Neural progenitor cell (in vitro differentiated cells): ENCODE results near the gene ATAT1. TPM values are rescaled to one million over a fixed set of nuclear protein-coding genes. Genes with fewer than 3 reads are reported as not detected.
"Not testable (repeated sequence)": the region's sequence is repeated elsewhere in the genome, so short reads cannot be mapped to it uniquely, and the experiment has no call there.

Experiments used
- DNase-seq: peaks from one replicate; pipeline ENCODE4 v3.0.0-alpha.2; 2016; ENCODE audit warnings: low spot score
- H2AFZ ChIP-seq: fragments of 200-600 bp; sonication (generic); replicated peaks from 2 replicates; pipeline ENCODE4 v1.6.1; 2016; ENCODE audit warnings: antibody characterized with exemption
- H3F3A ChIP-seq: fragments of 200-600 bp; sonication (generic); 2 replicates; pipeline ENCODE4 v1.6.1; 2016; ENCODE audit warnings: antibody characterized with exemption, low read depth
- H3K27ac ChIP-seq: fragments of 200-600 bp; sonication (generic); 2 replicates; pipeline ENCODE4 v1.5.1; 2016; ENCODE audit warnings: mild to moderate bottlenecking
- H3K27me3 ChIP-seq: fragments of 200-600 bp; sonication (generic); 2 replicates; pipeline ENCODE4 v1.6.1; 2016; ENCODE audit warnings: mild to moderate bottlenecking, moderate library complexity
- H3K36me3 ChIP-seq: fragments of 200-600 bp; sonication (generic); 2 replicates; pipeline ENCODE4 v1.5.1; 2016
- H3K4me1 ChIP-seq: fragments of 200-600 bp; sonication (generic); 2 replicates; pipeline ENCODE4 v1.6.1; 2016; ENCODE audit warnings: mixed run types
- H3K4me2 ChIP-seq: fragments of 200-600 bp; sonication (generic); 2 replicates; pipeline ENCODE4 v1.6.1; 2016
- H3K4me3 ChIP-seq: fragments of 200-600 bp; sonication (generic); 2 replicates; pipeline ENCODE4 v1.5.1; 2016
- H3K79me2 ChIP-seq: fragments of 200-600 bp; sonication (generic); 2 replicates; pipeline ENCODE4 v1.6.1; 2016; ENCODE audit warnings: low read depth
- H3K9ac ChIP-seq: fragments of 200-600 bp; sonication (generic); 2 replicates; pipeline ENCODE4 v1.6.1; 2016
- H3K9me3 ChIP-seq: fragments of 200-600 bp; sonication (generic); 2 replicates; pipeline ENCODE4 v1.5.1; 2016; ENCODE audit warnings: low read depth
- H4K20me1 ChIP-seq: fragments of 200-600 bp; sonication (generic); 2 replicates; pipeline ENCODE4 v1.6.1; 2016; ENCODE audit warnings: low read depth
- H3K27ac Mint-ChIP-seq: 3 replicates; pipeline ENCODE4 v1.8.0; 2021; ENCODE audit warnings: mixed read lengths
- H3K27me3 Mint-ChIP-seq: 2 replicates; pipeline ENCODE4 v1.8.0; 2022; ENCODE audit warnings: low read depth, mild to moderate bottlenecking, inconsistent platforms, moderate library complexity, mixed read lengths; ENCODE audit not compliant: insufficient read depth
- H3K36me3 Mint-ChIP-seq: 3 replicates; pipeline ENCODE4 v1.8.0; 2021; ENCODE audit warnings: mixed read lengths
- H3K4me1 Mint-ChIP-seq: 3 replicates; pipeline ENCODE4 v1.8.0; 2021; ENCODE audit warnings: mixed read lengths
- H3K4me3 Mint-ChIP-seq: 3 replicates; pipeline ENCODE4 v1.8.0; 2021; ENCODE audit warnings: mild to moderate bottlenecking, moderate library complexity, mixed read lengths
- H3K9me3 Mint-ChIP-seq: 3 replicates; pipeline ENCODE4 v1.8.0; 2020; ENCODE audit warnings: mixed read lengths
- CTCF ChIP-seq: fragments of 200-600 bp; sonication (generic); IDR thresholded peaks from 2 replicates; pipeline ENCODE4 v1.5.1; 2017; ENCODE audit warnings: antibody characterized with exemption, mild to moderate bottlenecking
- EZH2 ChIP-seq: fragments of 200-600 bp; sonication (generic); IDR thresholded peaks from 2 replicates; pipeline ENCODE4 v1.6.1; 2017; ENCODE audit warnings: antibody characterized with exemption, mild to moderate bottlenecking, moderate library complexity
- EZH2phosphoT487 ChIP-seq: fragments of 200-600 bp; sonication (generic); IDR thresholded peaks from 2 replicates; pipeline ENCODE4 v1.6.1; 2017; ENCODE audit warnings: antibody characterized with exemption
- total RNA-seq: library from RNA; depleted of rRNA; stranded (reverse); fragments of >200 nt; gene quantifications from 2 replicates; pipeline ENCODE4 v1.2.3, GENCODE V29; 2015; ENCODE audit warnings: low replicate concordance

Gene ATAT1
- total RNA-seq, 1 donor from 2014 or later: 17.9 TPM

- Histone ChIP-seq H4K20me1 (no peaks in the 10 kb centered on the region), H3K4me2 (no peak overlapping the region), H3K9me3 (no peaks in the 10 kb centered on the region), H3K27me3 (no peaks in the 10 kb centered on the region), H3F3A (no peaks in the 10 kb centered on the region), H3K79me2 (no peaks in the 10 kb centered on the region), H3K4me3 (no peak overlapping the region), H2AFZ (no peak overlapping the region), H3K36me3 (no peaks in the 10 kb centered on the region), H3K27ac (no peak overlapping the region), H3K9ac (no peak overlapping the region), H3K4me1 (no peaks in the 10 kb centered on the region)
- H3K4me1 Mint-ChIP-seq: no peaks in the 10 kb centered on the region
- H3K36me3 Mint-ChIP-seq: peaks cover 30% of the 10 kb centered on the region
- no peaks in the 10 kb centered on the region for H3K9me3 Mint-ChIP-seq
- no peak overlapping the region for H3K4me3 Mint-ChIP-seq
- no peak for DNase-seq
- H3K27ac Mint-ChIP-seq: no peak overlapping the region
- TF ChIP-seq EZH2phosphoT487 (no peak), CTCF (no peak), EZH2 (no peak)
- peaks cover 3% of the 10 kb centered on the region for H3K27me3 Mint-ChIP-seq
These were observed 29.8 kb downstream of the ATAT1 start for GRCh38 chr6:30656513-30656912.

GRCh38 chr6:30657454-30657853 lies 30.8 kb downstream of the ATAT1 start:
- Mint-ChIP-seq H3K4me3 (no peak overlapping the region), H3K4me1 (no peaks in the 10 kb centered on the region), H3K36me3 (peaks cover 32% of the 10 kb centered on the region), H3K27ac (no peak overlapping the region), H3K27me3 (peaks cover 6% of the 10 kb centered on the region), H3K9me3 (no peaks in the 10 kb centered on the region)
- Histone ChIP-seq H3K27me3 (no peaks in the 10 kb centered on the region), H3K9me3 (no peaks in the 10 kb centered on the region), H3K36me3 (no peaks in the 10 kb centered on the region), H3K9ac (no peak overlapping the region), H3K27ac (no peak overlapping the region), H3K4me1 (no peaks in the 10 kb centered on the region), H3K79me2 (no peaks in the 10 kb centered on the region), H3K4me2 (no peak overlapping the region), H2AFZ (no peak overlapping the region), H3K4me3 (no peak overlapping the region), H3F3A (no peaks in the 10 kb centered on the region), H4K20me1 (no peaks in the 10 kb centered on the region)
- no peak for DNase-seq
- TF ChIP-seq CTCF: no peak

- H2AFZ ChIP-seq, H3K36me3 ChIP-seq, H4K20me1 ChIP-seq, H3K27ac Mint-ChIP-seq, H3K4me1 ChIP-seq, H3K27ac ChIP-seq, DNase-seq, H3K4me3 ChIP-seq, H3K4me3 Mint-ChIP-seq, H3K79me2 ChIP-seq, H3K9ac ChIP-seq, H3K27me3 Mint-ChIP-seq, H3K9me3 ChIP-seq, H3K4me2 ChIP-seq, H3F3A ChIP-seq, H3K4me1 Mint-ChIP-seq, H3K9me3 Mint-ChIP-seq, H3K27me3 ChIP-seq: not testable (repeated sequence)
- H3K36me3 Mint-ChIP-seq: peaks cover 32% of the 10 kb centered on the region
These were observed 31.2 kb downstream of the ATAT1 start for GRCh38 chr6:30657922-30658321.

- H4K20me1 ChIP-seq: no peaks in the 10 kb centered on the region
- H3K4me1 ChIP-seq: no peaks in the 10 kb centered on the region
- TF ChIP-seq EZH2 (no peak), CTCF (no peak), EZH2phosphoT487 (no peak)
- Mint-ChIP-seq H3K27ac (no peak overlapping the region), H3K36me3 (peaks cover 19% of the 10 kb centered on the region), H3K27me3 (peaks cover 6% of the 10 kb centered on the region), H3K4me1 (no peaks in the 10 kb centered on the region), H3K4me3 (no peak overlapping the region), H3K9me3 (no peaks in the 10 kb centered on the region)
- H3K36me3 ChIP-seq: no peaks in the 10 kb centered on the region
- no peaks in the 10 kb centered on the region for H3F3A ChIP-seq
- DNase-seq: no peak
- H3K4me3 ChIP-seq: no peak overlapping the region
- no peaks in the 10 kb centered on the region for H3K9me3 ChIP-seq
- no peak overlapping the region for H3K27ac ChIP-seq
- no peaks in the 10 kb centered on the region for H3K27me3 ChIP-seq
- no peak overlapping the region for H2AFZ ChIP-seq
- H3K9ac ChIP-seq: no peak overlapping the region
- H3K4me2 ChIP-seq: no peak overlapping the region
- H3K79me2 ChIP-seq: no peaks in the 10 kb centered on the region
These were observed 38.5 kb downstream of the ATAT1 start for GRCh38 chr6:30664994-30665767.

- H3K9me3 Mint-ChIP-seq, H3K27ac ChIP-seq, DNase-seq, H3K27ac Mint-ChIP-seq, H3K4me1 ChIP-seq, H3K4me2 ChIP-seq, H3K9ac ChIP-seq, H4K20me1 ChIP-seq, H2AFZ ChIP-seq, H3K4me1 Mint-ChIP-seq, H3K27me3 ChIP-seq, H3K4me3 ChIP-seq, H3F3A ChIP-seq, H3K9me3 ChIP-seq, H3K36me3 ChIP-seq, H3K4me3 Mint-ChIP-seq, H3K27me3 Mint-ChIP-seq, H3K79me2 ChIP-seq: not testable (repeated sequence)
- peaks cover 20% of the 10 kb centered on the region for H3K36me3 Mint-ChIP-seq
These were observed 39.6 kb downstream of the ATAT1 start for GRCh38 chr6:30666300-30666699.
